ENCODE data around the gene CERS4.

DNA sequence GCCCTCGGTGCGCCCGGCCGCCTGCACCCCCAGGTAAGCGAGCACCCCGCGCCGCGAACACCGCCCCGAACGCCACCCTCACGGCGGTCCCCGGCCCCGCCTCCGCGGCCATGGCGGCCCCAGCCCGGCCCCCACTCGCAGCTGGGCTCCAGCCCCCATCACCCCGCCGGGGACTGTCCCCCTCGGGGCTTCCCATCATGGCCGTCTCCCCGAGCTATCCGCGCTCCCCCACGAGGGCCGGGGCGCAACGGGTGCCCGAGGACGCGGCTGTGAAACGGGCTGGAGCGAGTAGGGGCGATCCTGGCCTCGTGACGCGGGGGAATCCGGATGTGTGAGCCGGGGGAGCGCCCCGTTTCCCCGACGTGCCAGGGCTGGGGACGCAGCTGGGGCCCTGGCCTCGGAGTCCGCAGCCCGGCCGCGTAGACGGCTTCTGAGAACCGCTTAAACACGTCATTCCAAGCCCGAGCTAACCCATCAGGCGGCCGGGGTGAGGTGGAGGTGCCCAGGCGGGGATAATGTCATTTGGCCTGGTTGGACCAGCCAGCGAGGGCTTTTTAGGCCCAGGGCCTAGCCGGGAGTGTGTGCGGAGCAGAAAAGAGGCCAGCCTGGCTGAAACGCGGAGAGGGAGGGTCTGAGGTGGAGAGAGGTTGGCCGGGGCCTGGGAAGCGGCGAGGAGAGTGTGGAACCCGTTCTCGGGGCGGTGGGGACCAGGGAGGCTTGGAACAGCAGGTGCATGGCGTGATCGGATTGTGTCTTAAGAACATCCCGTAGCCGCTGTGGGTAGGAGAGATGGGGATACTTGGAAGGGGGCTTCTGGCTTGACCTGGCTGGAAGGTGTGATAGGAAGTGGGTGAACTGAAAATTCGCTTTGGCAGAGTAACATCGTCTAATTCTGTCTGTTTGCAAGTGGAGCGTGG is 550 bp downstream of the CERS4 start:
- TF ChIP-seq, protein P1, sequence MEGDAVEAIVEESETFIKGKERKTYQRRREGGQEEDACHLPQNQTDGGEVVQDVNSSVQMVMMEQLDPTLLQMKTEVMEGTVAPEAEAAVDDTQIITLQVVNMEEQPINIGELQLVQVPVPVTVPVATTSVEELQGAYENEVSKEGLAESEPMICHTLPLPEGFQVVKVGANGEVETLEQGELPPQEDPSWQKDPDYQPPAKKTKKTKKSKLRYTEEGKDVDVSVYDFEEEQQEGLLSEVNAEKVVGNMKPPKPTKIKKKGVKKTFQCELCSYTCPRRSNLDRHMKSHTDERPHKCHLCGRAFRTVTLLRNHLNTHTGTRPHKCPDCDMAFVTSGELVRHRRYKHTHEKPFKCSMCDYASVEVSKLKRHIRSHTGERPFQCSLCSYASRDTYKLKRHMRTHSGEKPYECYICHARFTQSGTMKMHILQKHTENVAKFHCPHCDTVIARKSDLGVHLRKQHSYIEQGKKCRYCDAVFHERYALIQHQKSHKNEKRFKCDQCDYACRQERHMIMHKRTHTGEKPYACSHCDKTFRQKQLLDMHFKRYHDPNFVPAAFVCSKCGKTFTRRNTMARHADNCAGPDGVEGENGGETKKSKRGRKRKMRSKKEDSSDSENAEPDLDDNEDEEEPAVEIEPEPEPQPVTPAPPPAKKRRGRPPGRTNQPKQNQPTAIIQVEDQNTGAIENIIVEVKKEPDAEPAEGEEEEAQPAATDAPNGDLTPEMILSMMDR (IDR thresholded peaks at IDR 0.05): no peak
- TF ChIP-seq POLR2A (IDR thresholded peaks at IDR 0.05) (no peak), EP300 (IDR thresholded peaks at IDR 0.05) (peak in 1 of 2 donors; percentile 16)

Measured in tibial nerve (tissue), 4 donors.